Fibroblast of lung (primary cell): Measurements from ENCODE around the gene NFKBIE. TPM values are rescaled to one million over a fixed set of nuclear protein-coding genes. Genes with fewer than 3 reads are reported as not detected.

ENCODE experiments used
- DNase-seq, 2 donors: peaks; one replicate each; pipeline versions ENCODE4 v3.0.0 to v3.0.0-alpha.2; 2010; ENCODE audit warnings: low read depth in 2 of 2
- H2AFZ ChIP-seq: 2 replicates; pipeline ENCODE4 v1.5.1; 2012; ENCODE audit warnings: low read length, control low read depth, inconsistent platforms
- H3K27ac ChIP-seq: 2 replicates; pipeline ENCODE4 v1.5.1; 2011; ENCODE audit warnings: low read length, control low read depth; ENCODE audit not compliant: insufficient read depth
- H3K27me3 ChIP-seq: 2 replicates; pipeline ENCODE4 v1.5.1; 2011; ENCODE audit warnings: mild to moderate bottlenecking, low read length; ENCODE audit not compliant: control insufficient read depth, insufficient read depth
- H3K36me3 ChIP-seq: 2 replicates; pipeline ENCODE4 v1.5.1; 2011; ENCODE audit warnings: low read length; ENCODE audit not compliant: control insufficient read depth, insufficient read depth
- H3K4me1 ChIP-seq: 2 replicates; pipeline ENCODE4 v1.5.1; 2011; ENCODE audit warnings: low read length; ENCODE audit not compliant: control insufficient read depth, insufficient read depth; ENCODE audit errors: extremely low read depth
- H3K4me2 ChIP-seq: 2 replicates; pipeline ENCODE4 v1.5.1; 2011; ENCODE audit warnings: low read length, control low read depth; ENCODE audit not compliant: insufficient read depth; ENCODE audit errors: extremely low read depth
- H3K4me3 ChIP-seq, 4 experiments: fragments of 200-600 bp in 1 of 4; sonication (generic) in 1 of 4; replicated peaks in 1 of 4; 2 replicates each; pipeline ENCODE4 v1.5.1; 2011 to 2016; ENCODE audit warnings: low read length in 4 of 4, low read depth in 3 of 4, mild to moderate bottlenecking in 3 of 4, control low read depth in 2 of 4, inconsistent platforms in 1 of 4, mixed read lengths in 1 of 4; ENCODE audit not compliant: insufficient read depth in 1 of 4; ENCODE audit errors: control extremely low read depth in 1 of 4
- H3K79me2 ChIP-seq: 2 replicates; pipeline ENCODE4 v1.5.1; 2012; ENCODE audit warnings: mild to moderate bottlenecking, low read length, inconsistent platforms; ENCODE audit not compliant: control insufficient read depth, insufficient read depth
- H3K9ac ChIP-seq: 2 replicates; pipeline ENCODE4 v1.5.1; 2011; ENCODE audit warnings: mild to moderate bottlenecking, low read length, control low read depth; ENCODE audit not compliant: insufficient read depth
- H3K9me3 ChIP-seq: 2 replicates; pipeline ENCODE4 v1.5.1; 2012; ENCODE audit warnings: low read depth, low read length; ENCODE audit not compliant: control insufficient read depth, insufficient read depth
- H4K20me1 ChIP-seq: 2 replicates; pipeline ENCODE4 v1.5.1; 2011; ENCODE audit warnings: low read length; ENCODE audit not compliant: control insufficient read depth, insufficient read depth; ENCODE audit errors: extremely low read depth
- CTCF ChIP-seq, 2 donors: IDR thresholded peaks in 1 of 2; conservative IDR thresholded peaks in 1 of 2; 1 replicate in 1 of 2; 2 replicates in 1 of 2; pipeline ENCODE4 v1.5.1; 2011 to 2012; ENCODE audit warnings: low read length in 2 of 2, control low read depth in 1 of 2, inconsistent platforms in 1 of 2, low read depth in 1 of 2, mild to moderate bottlenecking in 1 of 2
- EZH2 ChIP-seq: IDR thresholded peaks from 2 replicates; pipeline ENCODE4 v1.5.1; 2012; ENCODE audit warnings: low read length, control low read depth, mild to moderate bottlenecking; ENCODE audit errors: missing control alignments
- polyA plus RNA-seq, 2 donors: library from polyadenylated mRNA; depleted of rRNA in 1 of 2; stranded (reverse) in 1 of 2; unstranded in 1 of 2; fragments of >200 nt; gene quantifications; 2 replicates each; pipeline ENCODE4 v1.2.1, GENCODE V29; 2011 to 2012; ENCODE audit warnings: missing spikeins in 1 of 2
- total RNA-seq: library from RNA; depleted of rRNA; stranded (reverse); fragments of >200 nt; gene quantifications from 2 replicates; pipeline ENCODE4 v1.2.1, GENCODE V29; 2014

NFKBIE gene
- total and polyA plus RNA-seq, 2 donors (not counting 1 experiment from before 2014, with no cell fraction given): 1.6 to 5.4 TPM

GRCh38 chr6:44264154-44265006 lies 971 bp downstream of the NFKBIE start:
- H3K27ac ChIP-seq: peak overlapping the region; percentile 50
- H3K9ac ChIP-seq: peak overlapping the region; percentile 80
- no peaks in the 10 kb centered on the region for H3K9me3 ChIP-seq
- DNase-seq: no peak
- peak overlapping the region; percentile 59 to 86 (median 72) for H3K4me3 ChIP-seq
- H2AFZ ChIP-seq: peak overlapping the region; percentile 18
- H3K4me2 ChIP-seq: peak overlapping the region; percentile 99
- peaks cover 2% of the 10 kb centered on the region for H3K36me3 ChIP-seq
- peaks cover 15% of the 10 kb centered on the region for H3K27me3 ChIP-seq
- no peaks in the 10 kb centered on the region for H3K79me2 ChIP-seq
- H3K4me1 ChIP-seq: peaks cover 5% of the 10 kb centered on the region
- TF ChIP-seq EZH2 (no peak), CTCF (conservative IDR thresholded peaks at IDR 0.05 in 1 of 2, IDR thresholded peaks at IDR 0.05 in 1 of 2; ENCODE audit: low read depth in 1 of 2, low read length in 2 of 2) (no peak)
- peaks cover 1% of the 10 kb centered on the region for H4K20me1 ChIP-seq

GRCh38 chr6:44263354-44264100 lies 1.8 kb downstream of the NFKBIE start:
- H3K9me3 ChIP-seq: no peaks in the 10 kb centered on the region
- peak in 1 of 2 donors; percentile 7 for DNase-seq
- TF ChIP-seq CTCF (conservative IDR thresholded peaks at IDR 0.05 in 1 of 2, IDR thresholded peaks at IDR 0.05 in 1 of 2; ENCODE audit: low read depth in 1 of 2, low read length in 2 of 2) (no peak), EZH2 (no peak)
- H3K27ac ChIP-seq: no peak overlapping the region
- peak overlapping the region in 2 of 4 experiments; percentile 71 to 86 for H3K4me3 ChIP-seq
- no peaks in the 10 kb centered on the region for H4K20me1 ChIP-seq
- H3K4me2 ChIP-seq: peak overlapping the region; percentile 99
- peaks cover 2% of the 10 kb centered on the region for H3K36me3 ChIP-seq
- H3K9ac ChIP-seq: no peak overlapping the region
- peaks cover 7% of the 10 kb centered on the region for H3K27me3 ChIP-seq
- peaks cover 5% of the 10 kb centered on the region for H3K4me1 ChIP-seq
- no peak overlapping the region for H2AFZ ChIP-seq
- no peaks in the 10 kb centered on the region for H3K79me2 ChIP-seq
